HG03342 (cell line): ENCODE results near the gene SLC16A6.
"Not testable (repeated sequence)": the region's sequence is repeated elsewhere in the genome, so short reads cannot be mapped to it uniquely, and the experiment has no call there.

Experiments used
- ATAC-seq: cut with Tn5 transposase; IDR thresholded peaks from one replicate; pipeline ENCODE4 v1.9.1; 2021; ENCODE audit warnings: mild to moderate bottlenecking, moderate library complexity; ENCODE audit not compliant: unreplicated experiment

Gene SLC16A6

GRCh38 chr17:68225055-68225454 lies 65.9 kb downstream of the SLC16A6 start:
- not testable (repeated sequence) for ATAC-seq

- ATAC-seq, result no peak
Observed at GRCh38 chr17:68222606-68223005, 68.3 kb downstream of the SLC16A6 start.

GRCh38 chr17:68221786-68222185 lies 69.1 kb downstream of the SLC16A6 start:
- no peak for ATAC-seq

- ATAC-seq, result not testable (repeated sequence)
Observed at GRCh38 chr17:68220786-68221185, 70.1 kb downstream of the SLC16A6 start.

GRCh38 chr17:68220186-68220585 lies 70.7 kb downstream of the SLC16A6 start:
- not testable (repeated sequence) for ATAC-seq

GRCh38 chr17:68219429-68219828 lies 71.5 kb downstream of the SLC16A6 start:
- not testable (repeated sequence) for ATAC-seq
